ENCODE measurements around the gene GRID2IP.

The GRID2IP gene

DNA sequence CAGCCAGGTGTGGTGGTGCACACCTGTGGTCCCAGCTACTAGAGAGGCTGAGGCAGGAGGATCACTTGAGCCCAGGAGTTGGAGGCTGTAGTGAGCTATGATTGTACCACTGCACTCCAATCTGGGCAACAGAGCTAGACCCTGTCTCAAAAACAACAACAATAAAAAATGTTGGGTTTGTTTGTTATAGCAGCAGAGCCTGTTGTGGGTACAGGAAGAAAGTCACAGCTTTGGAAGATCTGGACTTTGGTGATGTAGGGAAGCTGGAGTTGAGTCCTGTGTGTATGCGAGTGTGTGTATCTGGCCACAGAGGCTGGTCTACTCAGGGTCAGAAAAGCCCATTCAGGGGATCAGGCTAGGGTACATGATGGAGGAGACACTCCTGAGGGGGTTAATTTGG lies 3.9 kb downstream of the GRID2IP start:
- Histone ChIP-seq H2AFZ (ENCODE audit: low read depth, low read length) (no peak overlapping the region), H3K4me3 (ENCODE audit: low read length) (no peak overlapping the region), H3K9me3 (ENCODE audit: low read length) (no peaks in the 10 kb centered on the region), H3K36me3 (ENCODE audit: insufficient read depth, low read length) (no peaks in the 10 kb centered on the region), H3K4me1 (ENCODE audit: insufficient read depth, low read length) (no peaks in the 10 kb centered on the region), H3K27me3 (ENCODE audit: insufficient read depth, low read length) (no peaks in the 10 kb centered on the region)

DNA sequence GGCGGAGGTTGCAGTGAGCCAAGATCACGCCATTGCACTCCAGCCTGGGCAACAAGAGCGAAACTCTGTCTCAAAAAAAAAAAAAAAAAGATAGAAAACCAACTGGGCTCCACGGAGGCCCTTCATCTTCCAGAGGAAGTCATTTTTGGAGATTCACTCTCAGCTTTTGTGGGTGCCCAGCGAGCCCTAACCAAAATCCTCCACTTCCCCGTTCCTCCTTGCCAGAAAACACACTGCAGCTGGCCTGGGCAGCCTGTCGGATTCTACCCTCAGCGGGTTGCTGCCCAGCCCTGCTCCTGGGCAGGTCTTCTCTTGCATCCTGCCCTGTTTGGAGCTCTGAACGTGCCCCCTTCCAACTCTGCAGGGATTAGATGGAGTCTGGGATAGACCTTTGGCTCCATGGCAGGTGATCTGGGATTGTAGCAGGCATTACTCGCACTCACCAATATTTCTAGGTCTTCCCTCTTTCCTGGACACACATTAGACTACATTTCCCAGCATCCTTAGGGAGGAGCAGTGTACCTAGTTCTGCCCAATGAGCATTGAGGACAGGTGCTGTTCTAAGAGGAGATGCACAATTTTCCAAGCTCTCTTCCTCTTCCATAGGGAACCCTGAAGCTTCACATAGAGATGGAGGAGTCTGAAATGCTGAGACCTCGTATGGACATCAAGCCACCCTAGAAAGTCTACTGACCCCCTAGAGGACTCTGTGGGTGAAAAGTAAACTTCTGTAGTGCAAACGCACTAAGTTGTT lies 4.6 kb downstream of the GRID2IP start:
- Histone ChIP-seq H3K9me3 (ENCODE audit: low read length) (no peaks in the 10 kb centered on the region), H3K4me3 (ENCODE audit: low read length) (no peak overlapping the region), H3K27me3 (ENCODE audit: insufficient read depth, low read length) (no peaks in the 10 kb centered on the region), H2AFZ (ENCODE audit: low read depth, low read length) (no peak overlapping the region), H3K4me1 (ENCODE audit: insufficient read depth, low read length) (no peaks in the 10 kb centered on the region), H3K36me3 (ENCODE audit: insufficient read depth, low read length) (no peaks in the 10 kb centered on the region)

DNA sequence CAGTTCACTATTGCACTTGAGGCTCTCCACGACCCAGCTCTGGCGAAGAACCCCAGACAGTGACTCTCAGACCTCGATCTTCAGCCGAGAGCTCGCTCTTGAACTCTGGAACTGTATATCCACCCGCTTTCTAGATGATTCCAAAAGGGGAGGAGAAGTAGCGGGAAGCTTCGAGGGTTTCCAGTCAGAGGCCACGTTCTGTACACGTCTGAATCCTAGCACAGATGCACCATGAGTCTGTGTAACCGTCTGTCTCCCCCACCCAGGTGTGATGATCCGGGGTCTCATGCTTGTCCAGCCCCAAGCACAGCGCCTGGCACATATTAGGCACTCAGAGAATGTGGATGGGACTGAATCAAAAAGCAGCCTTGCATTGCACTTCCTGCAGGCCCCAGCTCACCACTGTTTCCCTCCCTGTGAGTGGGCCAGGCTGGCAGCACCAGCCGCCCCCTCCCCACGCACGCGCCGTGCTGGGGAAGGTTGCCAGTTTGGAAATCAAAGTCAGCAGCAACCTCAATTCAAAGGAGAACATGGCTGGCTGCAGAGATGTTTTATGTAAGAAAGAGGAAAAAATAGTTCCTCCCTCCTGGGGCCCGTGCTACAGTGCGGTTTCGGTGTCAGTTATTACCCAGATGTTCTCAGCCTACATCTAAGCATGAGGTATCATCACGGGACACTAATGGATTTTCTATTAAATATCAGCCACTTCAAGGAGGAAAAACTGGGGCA lies 5.7 kb downstream of the GRID2IP start:
- no peaks in the 10 kb centered on the region for H3K4me1 ChIP-seq (ENCODE audit: insufficient read depth, low read length)
- no peak overlapping the region for H3K4me3 ChIP-seq (ENCODE audit: low read length)
- no peaks in the 10 kb centered on the region for H3K27me3 ChIP-seq (ENCODE audit: insufficient read depth, low read length)
- no peak overlapping the region for H2AFZ ChIP-seq (ENCODE audit: low read depth, low read length)
- H3K9me3 ChIP-seq (ENCODE audit: low read length) = no peaks in the 10 kb centered on the region
- no peaks in the 10 kb centered on the region for H3K36me3 ChIP-seq (ENCODE audit: insufficient read depth, low read length)

DNA sequence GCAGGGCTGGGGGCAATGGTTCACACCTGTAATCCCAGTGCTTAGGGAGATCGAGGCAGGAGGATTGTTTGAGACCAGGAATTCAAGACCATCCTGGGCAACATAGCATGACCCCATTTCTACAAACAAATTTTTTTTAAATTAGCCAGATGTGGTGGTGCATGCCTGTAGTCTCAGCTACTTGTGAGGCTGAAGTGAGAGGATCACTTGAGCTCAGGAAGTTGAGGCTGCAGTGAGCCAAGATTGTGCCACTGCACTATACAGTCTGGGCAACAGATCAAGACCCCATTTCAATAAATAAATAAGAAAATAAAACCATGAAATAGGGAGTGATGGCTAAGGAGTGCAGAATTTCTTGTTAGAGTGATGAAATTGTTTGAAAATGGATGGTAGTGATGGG lies 8.9 kb downstream of the GRID2IP start:
- no peaks in the 10 kb centered on the region for H3K4me1 ChIP-seq (ENCODE audit: insufficient read depth, low read length)
- no peak overlapping the region for H2AFZ ChIP-seq (ENCODE audit: low read depth, low read length)
- H3K27me3 ChIP-seq (ENCODE audit: insufficient read depth, low read length) = peaks cover 3% of the 10 kb centered on the region
- no peak overlapping the region for H3K4me3 ChIP-seq (ENCODE audit: low read length)
- H3K36me3 ChIP-seq (ENCODE audit: insufficient read depth, low read length) = no peaks in the 10 kb centered on the region
- H3K9me3 ChIP-seq (ENCODE audit: low read length) = no peaks in the 10 kb centered on the region

GRCh38 chr7:6536262-6537260 lies 14.7 kb downstream of the GRID2IP start:
- H3K4me1 ChIP-seq (ENCODE audit: insufficient read depth, low read length) = peaks cover 1% of the 10 kb centered on the region
- no peaks in the 10 kb centered on the region for H3K36me3 ChIP-seq (ENCODE audit: insufficient read depth, low read length)
- H3K27me3 ChIP-seq (ENCODE audit: insufficient read depth, low read length) = peaks cover 33% of the 10 kb centered on the region
- H2AFZ ChIP-seq (ENCODE audit: low read depth, low read length) = no peak overlapping the region
- H3K9me3 ChIP-seq (ENCODE audit: low read length) = no peaks in the 10 kb centered on the region
- peak overlapping the region; percentile 51 for H3K4me3 ChIP-seq (ENCODE audit: low read length)

- H2AFZ ChIP-seq (ENCODE audit: low read depth, low read length) = no peak overlapping the region
- H3K4me1 ChIP-seq (ENCODE audit: insufficient read depth, low read length) = peaks cover 4% of the 10 kb centered on the region
- no peaks in the 10 kb centered on the region for H3K9me3 ChIP-seq (ENCODE audit: low read length)
- H3K36me3 ChIP-seq (ENCODE audit: insufficient read depth, low read length) = no peaks in the 10 kb centered on the region
- no peak overlapping the region for H3K4me3 ChIP-seq (ENCODE audit: low read length)
- peaks cover 47% of the 10 kb centered on the region for H3K27me3 ChIP-seq (ENCODE audit: insufficient read depth, low read length)
These were observed 17.3 kb downstream of the GRID2IP start for GRCh38 chr7:6533893-6534495.

DNA sequence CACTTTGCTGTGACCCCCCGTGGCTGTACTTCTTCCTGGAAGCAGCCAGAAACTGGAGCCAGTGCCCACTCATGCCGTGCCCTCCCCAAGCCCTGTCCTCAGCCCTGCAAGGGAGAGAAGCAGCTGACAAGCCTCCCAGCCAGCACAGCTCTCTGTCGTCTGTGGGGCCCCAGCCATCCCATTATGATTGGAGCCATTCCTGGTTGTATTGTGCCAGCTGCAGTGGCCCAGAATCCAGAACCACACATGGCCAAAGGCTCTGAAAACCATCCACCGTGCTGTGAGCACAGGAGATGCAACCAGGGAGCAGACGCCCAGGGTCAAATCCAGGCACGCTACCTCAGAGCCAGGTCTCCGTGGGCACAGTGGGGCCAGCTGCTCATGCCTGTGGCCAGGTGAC lies 18.7 kb downstream of the GRID2IP start:
- Histone ChIP-seq H3K4me1 (ENCODE audit: insufficient read depth, low read length) (peaks cover 4% of the 10 kb centered on the region), H3K36me3 (ENCODE audit: insufficient read depth, low read length) (no peaks in the 10 kb centered on the region), H3K4me3 (ENCODE audit: low read length) (no peak overlapping the region), H2AFZ (ENCODE audit: low read depth, low read length) (no peak overlapping the region), H3K27me3 (ENCODE audit: insufficient read depth, low read length) (peaks cover 61% of the 10 kb centered on the region), H3K9me3 (ENCODE audit: low read length) (no peaks in the 10 kb centered on the region)

GRCh38 chr7:6531492-6532279 lies 19.6 kb downstream of the GRID2IP start:
- Histone ChIP-seq H2AFZ (ENCODE audit: low read depth, low read length) (no peak overlapping the region), H3K27me3 (ENCODE audit: insufficient read depth, low read length) (peaks cover 69% of the 10 kb centered on the region), H3K36me3 (ENCODE audit: insufficient read depth, low read length) (no peaks in the 10 kb centered on the region), H3K4me3 (ENCODE audit: low read length) (no peak overlapping the region), H3K4me1 (ENCODE audit: insufficient read depth, low read length) (peaks cover 3% of the 10 kb centered on the region), H3K9me3 (ENCODE audit: low read length) (no peaks in the 10 kb centered on the region)

DNA sequence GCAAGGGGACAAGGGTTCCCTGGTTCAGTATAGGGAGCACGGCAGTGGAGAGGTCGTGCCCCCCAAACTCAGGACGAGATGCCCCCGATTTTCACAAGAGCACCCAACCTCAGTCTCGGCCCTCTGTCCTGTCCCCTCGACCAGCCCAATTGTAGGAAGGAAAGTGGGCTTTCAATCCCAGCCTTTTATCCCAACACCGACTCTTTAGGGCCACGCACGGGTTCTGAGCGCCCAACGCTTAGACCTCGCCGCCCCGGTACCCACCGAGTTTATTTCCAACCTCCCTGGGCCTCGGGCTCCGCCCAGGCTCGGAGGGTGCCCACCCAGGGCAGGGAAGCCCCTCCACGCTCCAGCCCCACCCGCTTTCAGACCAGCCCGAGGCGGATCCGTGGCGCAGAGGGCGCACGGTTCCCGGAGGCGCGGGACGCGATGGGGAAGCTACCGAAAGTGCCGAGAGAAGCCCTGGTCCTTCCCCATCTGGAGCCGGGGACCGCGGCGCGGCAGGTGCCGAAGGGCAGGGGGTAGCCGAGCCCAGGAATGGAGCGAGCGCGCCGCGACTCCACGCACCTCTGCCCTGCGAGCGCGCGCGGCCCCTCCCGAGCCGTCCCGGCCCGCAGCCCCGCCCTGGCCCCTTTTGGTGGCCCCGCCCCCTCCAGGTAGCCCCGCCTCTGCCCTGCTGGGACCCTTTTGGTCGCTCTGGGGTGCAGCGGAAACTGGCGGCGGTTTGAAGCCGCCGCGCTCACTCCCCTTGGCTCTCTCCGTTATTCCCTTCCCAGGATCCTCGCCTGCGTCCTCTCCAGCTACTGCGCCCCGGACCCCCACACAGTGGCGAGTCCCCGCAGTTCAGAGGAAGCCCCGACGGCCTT lies 20.4 kb downstream of the GRID2IP start:
- Histone ChIP-seq H3K36me3 (ENCODE audit: insufficient read depth, low read length) (no peaks in the 10 kb centered on the region), H3K9me3 (ENCODE audit: low read length) (no peaks in the 10 kb centered on the region), H3K4me1 (ENCODE audit: insufficient read depth, low read length) (peaks cover 3% of the 10 kb centered on the region), H3K27me3 (ENCODE audit: insufficient read depth, low read length) (peaks cover 71% of the 10 kb centered on the region), H2AFZ (ENCODE audit: low read depth, low read length) (peak overlapping the region; percentile 86), H3K4me3 (ENCODE audit: low read length) (peak overlapping the region; percentile 35)

DNA sequence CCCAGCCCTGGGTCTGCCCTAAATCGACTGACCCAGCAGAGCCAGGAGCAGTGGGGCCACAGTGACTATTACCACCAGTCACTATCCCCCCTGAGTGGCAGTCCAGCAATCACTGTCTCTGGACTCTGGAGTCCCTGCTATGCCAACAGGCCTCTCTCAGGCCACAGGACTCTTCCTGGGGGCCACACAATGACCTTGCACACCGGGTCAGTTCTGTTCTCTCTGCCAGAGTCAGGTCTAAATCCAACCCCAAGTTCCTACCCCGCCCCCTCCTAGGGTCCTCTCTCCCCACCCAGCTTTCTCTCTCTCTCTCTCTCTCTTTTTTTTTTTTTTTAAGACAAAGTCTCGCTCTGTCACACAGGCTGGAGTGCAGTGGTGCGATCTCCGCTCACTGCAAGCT lies 21.6 kb downstream of the GRID2IP start:
- Histone ChIP-seq H3K27me3 (ENCODE audit: insufficient read depth, low read length) (peaks cover 71% of the 10 kb centered on the region), H3K36me3 (ENCODE audit: insufficient read depth, low read length) (no peaks in the 10 kb centered on the region), H3K4me3 (ENCODE audit: low read length) (no peak overlapping the region), H2AFZ (ENCODE audit: low read depth, low read length) (no peak overlapping the region), H3K4me1 (ENCODE audit: insufficient read depth, low read length) (peaks cover 3% of the 10 kb centered on the region), H3K9me3 (ENCODE audit: low read length) (no peaks in the 10 kb centered on the region)

DNA sequence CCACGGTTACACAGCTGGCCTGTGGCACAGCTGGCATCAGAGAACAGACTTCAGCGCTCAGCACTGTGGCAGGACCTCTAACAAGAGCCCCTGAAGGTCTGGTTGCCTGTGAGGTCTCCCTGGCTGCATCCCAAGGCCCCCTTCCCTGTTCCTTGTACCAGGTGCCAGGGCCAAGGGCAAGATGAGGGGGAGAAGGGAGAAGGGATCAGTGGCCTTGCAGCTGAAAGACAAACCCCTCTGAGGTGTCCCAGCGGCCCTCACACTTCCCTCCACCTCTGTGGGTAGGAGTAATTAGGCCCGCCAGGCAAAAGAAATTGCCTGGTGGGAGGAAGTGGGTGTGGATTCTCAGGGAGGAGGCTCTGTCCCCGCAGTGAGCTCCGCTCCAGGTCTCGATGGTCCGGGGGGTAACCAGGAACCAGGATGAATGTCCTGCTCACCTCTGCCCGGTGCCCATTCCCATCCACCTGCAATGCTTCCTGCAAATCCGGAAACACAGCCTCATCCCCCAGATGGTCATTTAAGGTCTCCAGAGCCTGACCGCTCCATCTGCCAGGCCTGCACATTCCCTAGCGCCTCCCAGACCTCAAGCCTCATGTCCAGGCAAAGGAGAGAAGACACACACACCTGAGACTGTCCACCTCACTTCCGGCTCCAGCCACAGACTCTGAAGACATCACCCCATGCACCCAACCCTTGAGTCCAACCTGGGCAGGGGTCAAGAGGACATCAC lies 22.7 kb downstream of the GRID2IP start:
- Histone ChIP-seq H3K27me3 (ENCODE audit: insufficient read depth, low read length) (peaks cover 70% of the 10 kb centered on the region), H3K4me1 (ENCODE audit: insufficient read depth, low read length) (peaks cover 3% of the 10 kb centered on the region), H2AFZ (ENCODE audit: low read depth, low read length) (no peak overlapping the region)

More for the DNA sequence above, 22.7 kb downstream of the GRID2IP start:
- no peaks in the 10 kb centered on the region for H3K36me3 ChIP-seq (ENCODE audit: insufficient read depth, low read length)
- no peaks in the 10 kb centered on the region for H3K9me3 ChIP-seq (ENCODE audit: low read length)
- H3K4me3 ChIP-seq (ENCODE audit: low read length) = no peak overlapping the region

Data from neuron (in vitro differentiated cells).